Measurements from ENCODE around the gene TMEM178A.

The TMEM178A gene

GRCh38 chr2:39658371-39658770 lies 7.3 kb upstream of the TMEM178A start:
- H2AFZ ChIP-seq (ENCODE audit: low read length): no peak overlapping the region
- H4K20me1 ChIP-seq (ENCODE audit: insufficient read depth, low read length): no peaks in the 10 kb centered on the region
- H3K4me2 ChIP-seq (ENCODE audit: low read depth, low read length): no peak overlapping the region
- DNase-seq: no peak
- H3F3A ChIP-seq (ENCODE audit: insufficient read depth, low read length): no peaks in the 10 kb centered on the region
- no peaks in the 10 kb centered on the region for H3K36me3 ChIP-seq (replicated peaks; ENCODE audit: insufficient read depth, low read length)
- no peaks in the 10 kb centered on the region for H3K9me2 ChIP-seq (replicated peaks; ENCODE audit: insufficient read depth, low read length)
- TF ChIP-seq, protein P1, sequence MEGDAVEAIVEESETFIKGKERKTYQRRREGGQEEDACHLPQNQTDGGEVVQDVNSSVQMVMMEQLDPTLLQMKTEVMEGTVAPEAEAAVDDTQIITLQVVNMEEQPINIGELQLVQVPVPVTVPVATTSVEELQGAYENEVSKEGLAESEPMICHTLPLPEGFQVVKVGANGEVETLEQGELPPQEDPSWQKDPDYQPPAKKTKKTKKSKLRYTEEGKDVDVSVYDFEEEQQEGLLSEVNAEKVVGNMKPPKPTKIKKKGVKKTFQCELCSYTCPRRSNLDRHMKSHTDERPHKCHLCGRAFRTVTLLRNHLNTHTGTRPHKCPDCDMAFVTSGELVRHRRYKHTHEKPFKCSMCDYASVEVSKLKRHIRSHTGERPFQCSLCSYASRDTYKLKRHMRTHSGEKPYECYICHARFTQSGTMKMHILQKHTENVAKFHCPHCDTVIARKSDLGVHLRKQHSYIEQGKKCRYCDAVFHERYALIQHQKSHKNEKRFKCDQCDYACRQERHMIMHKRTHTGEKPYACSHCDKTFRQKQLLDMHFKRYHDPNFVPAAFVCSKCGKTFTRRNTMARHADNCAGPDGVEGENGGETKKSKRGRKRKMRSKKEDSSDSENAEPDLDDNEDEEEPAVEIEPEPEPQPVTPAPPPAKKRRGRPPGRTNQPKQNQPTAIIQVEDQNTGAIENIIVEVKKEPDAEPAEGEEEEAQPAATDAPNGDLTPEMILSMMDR (IDR thresholded peaks at IDR 0.05; ENCODE audit: low read length): no peak
- no peak for TF ChIP-seq EZH2phosphoT487 (IDR thresholded peaks at IDR 0.05; ENCODE audit: low read length)
- no peak for TF ChIP-seq EZH2 (optimal IDR thresholded peaks at IDR 0.05; ENCODE audit: low read depth, low read length)
- H3K27me3 ChIP-seq (replicated peaks; ENCODE audit: insufficient read depth, low read length): no peaks in the 10 kb centered on the region
- no peak overlapping the region for H3K9ac ChIP-seq (ENCODE audit: low read length)
- no peaks in the 10 kb centered on the region for H3K9me3 ChIP-seq (replicated peaks; ENCODE audit: insufficient read depth, low read length)
- H3K27ac ChIP-seq (ENCODE audit: low read length): no peak overlapping the region
- H3K4me3 ChIP-seq (ENCODE audit: low read length): no peak overlapping the region
- no peaks in the 10 kb centered on the region for H3K79me2 ChIP-seq (ENCODE audit: low read length)
- H3K4me1 ChIP-seq (ENCODE audit: low read length): no peaks in the 10 kb centered on the region

DNA sequence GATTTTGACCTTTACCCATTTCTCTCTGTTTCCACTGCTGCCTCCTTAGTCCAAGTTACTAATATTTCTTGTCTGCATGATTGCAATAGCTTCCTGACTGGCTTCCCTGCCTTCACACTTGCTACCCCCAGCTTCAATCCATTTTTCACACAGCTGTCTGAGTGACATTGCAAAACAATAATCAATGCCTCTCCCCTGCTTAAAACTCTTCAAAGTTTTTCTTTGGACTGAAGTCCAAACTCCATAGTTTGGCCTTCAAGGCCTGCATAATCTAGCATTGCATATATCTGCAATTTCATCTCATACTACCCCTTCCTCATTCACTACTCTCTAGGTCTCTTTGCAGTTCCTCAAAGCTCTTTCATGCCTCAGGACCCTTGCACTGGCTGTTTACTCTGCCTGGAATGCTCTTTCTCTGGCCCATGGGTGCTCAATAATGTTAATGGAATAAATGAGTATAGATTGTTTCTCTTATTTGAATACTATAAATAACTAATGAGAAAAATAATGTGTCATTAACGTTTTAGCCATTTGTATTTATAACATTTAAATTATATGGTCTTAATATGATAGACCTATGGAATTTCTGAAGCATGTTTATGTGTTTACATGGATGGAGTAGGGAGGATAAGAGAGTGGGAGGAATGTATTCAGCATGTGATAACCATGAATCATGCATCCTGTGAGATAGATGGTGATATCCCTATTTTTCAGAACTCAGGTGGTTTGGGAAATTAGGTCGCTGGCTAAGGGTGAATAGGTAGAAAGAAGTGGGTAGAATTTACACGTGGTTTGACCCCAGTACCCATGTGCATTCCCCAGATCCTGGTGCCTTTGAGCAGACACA lies 5.7 kb upstream of the TMEM178A start:
- Histone ChIP-seq H3K79me2 (ENCODE audit: low read length) (no peaks in the 10 kb centered on the region), H3K27ac (ENCODE audit: low read length) (no peak overlapping the region), H3K27me3 (replicated peaks; ENCODE audit: insufficient read depth, low read length) (no peaks in the 10 kb centered on the region)

DNA sequence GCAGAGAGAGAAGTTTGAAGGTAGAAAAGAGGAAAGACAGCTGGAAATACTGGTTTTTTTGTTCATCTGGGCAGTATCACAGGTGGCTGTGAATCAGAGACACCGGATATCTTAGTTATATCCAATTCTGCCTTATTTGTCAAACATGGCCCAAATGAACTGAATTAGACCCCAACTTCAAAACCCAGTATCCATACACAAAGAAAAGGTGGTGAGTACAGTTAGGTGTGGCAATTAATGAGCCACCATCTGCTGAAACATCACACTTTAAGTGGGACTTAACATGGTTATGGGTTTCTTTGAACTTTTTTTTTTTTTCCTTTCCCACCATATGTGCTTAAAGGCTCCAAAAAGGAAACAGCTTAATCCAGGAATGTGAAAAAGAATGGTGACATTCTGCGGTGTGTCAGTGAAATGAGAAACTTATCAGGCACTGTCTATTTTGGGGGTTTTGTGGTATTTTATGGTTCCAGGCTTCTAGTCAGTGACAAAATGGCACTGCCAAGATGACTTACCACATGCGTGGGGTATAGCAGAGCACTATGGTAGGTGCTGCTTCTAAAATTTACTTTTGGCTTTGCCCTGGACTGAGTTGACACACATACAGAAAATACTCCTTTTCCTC lies 5.0 kb upstream of the TMEM178A start:
- TF ChIP-seq EZH2 (optimal IDR thresholded peaks at IDR 0.05; ENCODE audit: low read depth, low read length): no peak
- no peak overlapping the region for H3K4me3 ChIP-seq (ENCODE audit: low read length)
- no peaks in the 10 kb centered on the region for H3K9me2 ChIP-seq (replicated peaks; ENCODE audit: insufficient read depth, low read length)
- no peaks in the 10 kb centered on the region for H4K20me1 ChIP-seq (ENCODE audit: insufficient read depth, low read length)
- H2AFZ ChIP-seq (ENCODE audit: low read length): no peak overlapping the region
- H3K9me3 ChIP-seq (replicated peaks; ENCODE audit: insufficient read depth, low read length): no peaks in the 10 kb centered on the region
- H3K36me3 ChIP-seq (replicated peaks; ENCODE audit: insufficient read depth, low read length): no peaks in the 10 kb centered on the region
- no peaks in the 10 kb centered on the region for H3K79me2 ChIP-seq (ENCODE audit: low read length)
- no peaks in the 10 kb centered on the region for H3F3A ChIP-seq (ENCODE audit: insufficient read depth, low read length)
- no peaks in the 10 kb centered on the region for H3K27me3 ChIP-seq (replicated peaks; ENCODE audit: insufficient read depth, low read length)
- no peaks in the 10 kb centered on the region for H3K4me1 ChIP-seq (ENCODE audit: low read length)
- DNase-seq: no peak
- H3K27ac ChIP-seq (ENCODE audit: low read length): no peak overlapping the region
- H3K4me2 ChIP-seq (ENCODE audit: low read depth, low read length): no peak overlapping the region
- H3K9ac ChIP-seq (ENCODE audit: low read length): no peak overlapping the region

More for the DNA sequence above, 5.7 kb upstream of the TMEM178A start:
- H3K4me1 ChIP-seq (ENCODE audit: low read length): no peaks in the 10 kb centered on the region
- no peak overlapping the region for H3K4me3 ChIP-seq (ENCODE audit: low read length)
- no peaks in the 10 kb centered on the region for H3K9me2 ChIP-seq (replicated peaks; ENCODE audit: insufficient read depth, low read length)
- H3F3A ChIP-seq (ENCODE audit: insufficient read depth, low read length): no peaks in the 10 kb centered on the region
- H2AFZ ChIP-seq (ENCODE audit: low read length): no peak overlapping the region
- no peak overlapping the region for H3K9ac ChIP-seq (ENCODE audit: low read length)
- H4K20me1 ChIP-seq (ENCODE audit: insufficient read depth, low read length): no peaks in the 10 kb centered on the region
- H3K36me3 ChIP-seq (replicated peaks; ENCODE audit: insufficient read depth, low read length): no peaks in the 10 kb centered on the region
- DNase-seq: no peak
- no peak for TF ChIP-seq EZH2 (optimal IDR thresholded peaks at IDR 0.05; ENCODE audit: low read depth, low read length)
- TF ChIP-seq, protein P1 (IDR thresholded peaks at IDR 0.05; ENCODE audit: low read length): no peak
- TF ChIP-seq EZH2phosphoT487 (IDR thresholded peaks at IDR 0.05; ENCODE audit: low read length): no peak
- H3K4me2 ChIP-seq (ENCODE audit: low read depth, low read length): no peak overlapping the region
- no peaks in the 10 kb centered on the region for H3K9me3 ChIP-seq (replicated peaks; ENCODE audit: insufficient read depth, low read length)

DNA sequence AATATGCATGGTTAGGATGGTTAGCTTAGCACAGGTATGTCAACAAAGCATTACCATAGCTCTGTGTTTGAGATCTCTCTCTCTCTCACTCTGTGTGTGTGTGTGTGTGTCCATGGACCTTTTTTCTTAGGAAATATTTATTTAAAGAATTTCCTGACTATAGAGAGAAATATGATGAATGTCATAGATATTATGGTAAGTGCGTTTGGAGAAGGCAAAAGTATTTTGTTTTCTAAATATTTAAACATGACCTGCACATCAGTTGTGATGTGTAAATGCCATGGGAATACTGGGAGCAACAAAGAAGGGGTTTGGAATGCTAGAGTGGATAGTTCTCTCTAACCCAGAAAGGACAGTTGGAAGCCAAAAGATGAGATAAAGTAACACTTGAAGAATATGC lies 3.9 kb upstream of the TMEM178A start:
- Histone ChIP-seq H2AFZ (ENCODE audit: low read length) (no peak overlapping the region), H3K27ac (ENCODE audit: low read length) (no peak overlapping the region), H3K9me3 (replicated peaks; ENCODE audit: insufficient read depth, low read length) (no peaks in the 10 kb centered on the region), H3K9ac (ENCODE audit: low read length) (no peak overlapping the region), H3K79me2 (ENCODE audit: low read length) (no peaks in the 10 kb centered on the region), H4K20me1 (ENCODE audit: insufficient read depth, low read length) (no peaks in the 10 kb centered on the region), H3F3A (ENCODE audit: insufficient read depth, low read length) (no peaks in the 10 kb centered on the region), H3K4me2 (ENCODE audit: low read depth, low read length) (no peak overlapping the region), H3K9me2 (replicated peaks; ENCODE audit: insufficient read depth, low read length) (no peaks in the 10 kb centered on the region), H3K27me3 (replicated peaks; ENCODE audit: insufficient read depth, low read length) (no peaks in the 10 kb centered on the region), H3K4me1 (ENCODE audit: low read length) (no peaks in the 10 kb centered on the region), H3K4me3 (ENCODE audit: low read length) (no peak overlapping the region), H3K36me3 (replicated peaks; ENCODE audit: insufficient read depth, low read length) (no peaks in the 10 kb centered on the region)
- TF ChIP-seq EZH2 (optimal IDR thresholded peaks at IDR 0.05; ENCODE audit: low read depth, low read length) (no peak), EZH2phosphoT487 (IDR thresholded peaks at IDR 0.05; ENCODE audit: low read length) (no peak)
- TF ChIP-seq, protein P1 (IDR thresholded peaks at IDR 0.05; ENCODE audit: low read length): no peak
- DNase-seq: no peak
